IPS-20b (cell line): ENCODE data around the gene NAV2.

ENCODE experiments used
- H3K27ac ChIP-seq: one replicate; pipeline ENCODE4 v1.5.1; 2013; ENCODE audit warnings: low read length
- H3K27me3 ChIP-seq: 2 replicates; pipeline ENCODE4 v1.6.1; 2013; ENCODE audit warnings: mild to moderate bottlenecking, low read length, inconsistent platforms; ENCODE audit not compliant: insufficient read depth
- H3K36me3 ChIP-seq: 2 replicates; pipeline ENCODE4 v1.6.1; 2013; ENCODE audit warnings: low read depth, mild to moderate bottlenecking, inconsistent platforms, low read length, moderate library complexity; ENCODE audit not compliant: insufficient read depth
- H3K4me1 ChIP-seq: 2 replicates; pipeline ENCODE4 v1.6.1; 2013; ENCODE audit warnings: mild to moderate bottlenecking, control low read depth, inconsistent platforms, low read length, moderate library complexity; ENCODE audit not compliant: insufficient read depth
- H3K4me3 ChIP-seq: 2 replicates; pipeline ENCODE4 v1.5.1; 2013; ENCODE audit warnings: mild to moderate bottlenecking, low read length, inconsistent platforms
- H3K9ac ChIP-seq: 2 replicates; pipeline ENCODE4 v1.6.1; 2013; ENCODE audit warnings: low read depth, mild to moderate bottlenecking, inconsistent platforms, low read length, moderate library complexity
- H3K9me3 ChIP-seq: 2 replicates; pipeline ENCODE4 v1.6.1; 2013; ENCODE audit warnings: mild to moderate bottlenecking, low read depth, low read length, inconsistent platforms; ENCODE audit not compliant: insufficient read depth

NAV2 gene

GRCh38 chr11:19962801-19963175 is 250.2 kb downstream of the NAV2 start:
- Histone ChIP-seq H3K27ac (no peak overlapping the region), H3K4me3 (no peak overlapping the region)

GRCh38 chr11:19963697-19964387 is 251.2 kb downstream of the NAV2 start:
- Histone ChIP-seq H3K9me3 (no peaks in the 10 kb centered on the region), H3K9ac (no peak overlapping the region), H3K36me3 (peaks cover 29% of the 10 kb centered on the region), H3K4me1 (no peaks in the 10 kb centered on the region), H3K27ac (no peak overlapping the region), H3K27me3 (no peaks in the 10 kb centered on the region), H3K4me3 (no peak overlapping the region)

More at GRCh38 chr11:19962801-19963175, 250.2 kb downstream of the NAV2 start:
- Histone ChIP-seq H3K27me3 (no peaks in the 10 kb centered on the region), H3K4me1 (no peaks in the 10 kb centered on the region), H3K9me3 (no peaks in the 10 kb centered on the region), H3K36me3 (peaks cover 28% of the 10 kb centered on the region), H3K9ac (no peak overlapping the region)

GRCh38 chr11:19966441-19966840 is 253.8 kb downstream of the NAV2 start:
- Histone ChIP-seq H3K27me3 (no peaks in the 10 kb centered on the region), H3K36me3 (peaks cover 25% of the 10 kb centered on the region), H3K4me1 (no peaks in the 10 kb centered on the region), H3K9ac (no peak overlapping the region), H3K27ac (no peak overlapping the region), H3K9me3 (no peaks in the 10 kb centered on the region), H3K4me3 (no peak overlapping the region)

- no peaks in the 10 kb centered on the region for H3K27me3 ChIP-seq
- no peaks in the 10 kb centered on the region for H3K9me3 ChIP-seq
- no peaks in the 10 kb centered on the region for H3K4me1 ChIP-seq
- no peak overlapping the region for H3K4me3 ChIP-seq
- no peak overlapping the region for H3K27ac ChIP-seq
- no peak overlapping the region for H3K9ac ChIP-seq
- H3K36me3 ChIP-seq = peaks cover 25% of the 10 kb centered on the region
These were observed 254.3 kb downstream of the NAV2 start for GRCh38 chr11:19966927-19967326.

- no peak overlapping the region for H3K27ac ChIP-seq
- no peak overlapping the region for H3K4me3 ChIP-seq
- no peaks in the 10 kb centered on the region for H3K27me3 ChIP-seq
- no peaks in the 10 kb centered on the region for H3K4me1 ChIP-seq
- H3K9me3 ChIP-seq = no peaks in the 10 kb centered on the region
- no peak overlapping the region for H3K9ac ChIP-seq
- peaks cover 28% of the 10 kb centered on the region for H3K36me3 ChIP-seq
These were observed 255.2 kb downstream of the NAV2 start for GRCh38 chr11:19967787-19968186.

GRCh38 chr11:19968860-19969259 is 256.2 kb downstream of the NAV2 start:
- Histone ChIP-seq H3K9me3 (no peaks in the 10 kb centered on the region), H3K36me3 (peaks cover 31% of the 10 kb centered on the region), H3K9ac (no peak overlapping the region), H3K27me3 (no peaks in the 10 kb centered on the region), H3K4me3 (no peak overlapping the region), H3K4me1 (no peaks in the 10 kb centered on the region), H3K27ac (no peak overlapping the region)

- Histone ChIP-seq H3K27me3 (no peaks in the 10 kb centered on the region), H3K4me1 (no peaks in the 10 kb centered on the region), H3K36me3 (peaks cover 27% of the 10 kb centered on the region; the same call in 1 of the 2 replicates), H3K4me3 (no peak overlapping the region), H3K9ac (no peak overlapping the region), H3K27ac (no peak overlapping the region), H3K9me3 (no peaks in the 10 kb centered on the region)
These were observed 258.3 kb downstream of the NAV2 start for GRCh38 chr11:19970944-19971343.

- no peaks in the 10 kb centered on the region for H3K9me3 ChIP-seq
- H3K27me3 ChIP-seq = no peaks in the 10 kb centered on the region
- no peaks in the 10 kb centered on the region for H3K4me1 ChIP-seq
- H3K27ac ChIP-seq = no peak overlapping the region
- H3K4me3 ChIP-seq = no peak overlapping the region
- H3K9ac ChIP-seq = no peak overlapping the region
- peaks cover 19% of the 10 kb centered on the region; the same call in 1 of the 2 replicates for H3K36me3 ChIP-seq
These were observed 259.5 kb downstream of the NAV2 start for GRCh38 chr11:19972091-19972490.

GRCh38 chr11:19972651-19973050 is 260.0 kb downstream of the NAV2 start:
- H3K4me1 ChIP-seq = no peaks in the 10 kb centered on the region
- no peaks in the 10 kb centered on the region for H3K9me3 ChIP-seq
- H3K27me3 ChIP-seq = no peaks in the 10 kb centered on the region
- peaks cover 14% of the 10 kb centered on the region; the same call in 1 of the 2 replicates for H3K36me3 ChIP-seq
- H3K27ac ChIP-seq = no peak overlapping the region
- H3K4me3 ChIP-seq = no peak overlapping the region
- no peak overlapping the region; the same call in 1 of the 2 replicates for H3K9ac ChIP-seq

GRCh38 chr11:19973136-19973635 is 260.5 kb downstream of the NAV2 start:
- peaks cover 14% of the 10 kb centered on the region; the same call in 1 of the 2 replicates for H3K36me3 ChIP-seq
- H3K9ac ChIP-seq = no peak overlapping the region; the same call in 1 of the 2 replicates
- H3K4me3 ChIP-seq = no peak overlapping the region
- no peaks in the 10 kb centered on the region for H3K27me3 ChIP-seq
- H3K9me3 ChIP-seq = no peaks in the 10 kb centered on the region
- H3K27ac ChIP-seq = no peak overlapping the region
- no peaks in the 10 kb centered on the region for H3K4me1 ChIP-seq

- Histone ChIP-seq H3K27me3 (no peaks in the 10 kb centered on the region), H3K4me3 (no peak overlapping the region), H3K4me1 (no peaks in the 10 kb centered on the region; the same call in 1 of the 2 replicates), H3K27ac (no peak overlapping the region), H3K36me3 (0 out of 2 replicates have a peak, but pooled peaks cover 9% of the 10 kb centered on the region), H3K9me3 (no peaks in the 10 kb centered on the region), H3K9ac (no peak overlapping the region)
These were observed 262.2 kb downstream of the NAV2 start for GRCh38 chr11:19974886-19975285.

- H3K27me3 ChIP-seq = no peaks in the 10 kb centered on the region
- H3K9ac ChIP-seq = no peak overlapping the region
- H3K4me1 ChIP-seq = no peaks in the 10 kb centered on the region; the same call in 1 of the 2 replicates
- no peak overlapping the region for H3K27ac ChIP-seq
- 0 out of 2 replicates have a peak, but pooled peaks cover 9% of the 10 kb centered on the region for H3K36me3 ChIP-seq
- H3K4me3 ChIP-seq = no peak overlapping the region
- H3K9me3 ChIP-seq = no peaks in the 10 kb centered on the region
These were observed 262.9 kb downstream of the NAV2 start for GRCh38 chr11:19975414-19975990.
